Central memory CD4-positive, alpha-beta T cell (primary cell): ENCODE measurements around the gene SMARCD3.

Source experiments
- DNase-seq: peaks from one replicate; pipeline ENCODE4 v3.0.0; 2022

The SMARCD3 gene

DNA sequence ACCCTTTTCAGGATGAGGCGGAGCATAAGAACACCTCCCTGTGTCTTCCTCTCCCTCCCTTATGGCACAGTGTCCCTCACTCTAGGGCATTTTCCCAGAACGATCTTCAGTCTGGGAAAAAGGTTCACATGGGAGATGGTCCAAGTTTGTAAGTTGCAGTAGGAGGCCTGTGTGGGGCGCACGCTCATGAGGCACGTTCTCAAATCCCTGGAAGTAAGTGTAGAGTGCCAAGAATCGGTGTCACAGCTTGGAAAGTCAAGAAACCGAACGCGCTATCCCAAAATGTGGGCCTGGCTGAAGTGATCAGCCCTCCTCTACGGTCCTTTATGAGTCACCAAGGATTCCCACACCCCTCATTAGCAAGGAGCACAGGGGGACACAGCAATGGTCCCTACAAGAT lies 23.9 kb upstream of the SMARCD3 start:
- no peak for DNase-seq

DNA sequence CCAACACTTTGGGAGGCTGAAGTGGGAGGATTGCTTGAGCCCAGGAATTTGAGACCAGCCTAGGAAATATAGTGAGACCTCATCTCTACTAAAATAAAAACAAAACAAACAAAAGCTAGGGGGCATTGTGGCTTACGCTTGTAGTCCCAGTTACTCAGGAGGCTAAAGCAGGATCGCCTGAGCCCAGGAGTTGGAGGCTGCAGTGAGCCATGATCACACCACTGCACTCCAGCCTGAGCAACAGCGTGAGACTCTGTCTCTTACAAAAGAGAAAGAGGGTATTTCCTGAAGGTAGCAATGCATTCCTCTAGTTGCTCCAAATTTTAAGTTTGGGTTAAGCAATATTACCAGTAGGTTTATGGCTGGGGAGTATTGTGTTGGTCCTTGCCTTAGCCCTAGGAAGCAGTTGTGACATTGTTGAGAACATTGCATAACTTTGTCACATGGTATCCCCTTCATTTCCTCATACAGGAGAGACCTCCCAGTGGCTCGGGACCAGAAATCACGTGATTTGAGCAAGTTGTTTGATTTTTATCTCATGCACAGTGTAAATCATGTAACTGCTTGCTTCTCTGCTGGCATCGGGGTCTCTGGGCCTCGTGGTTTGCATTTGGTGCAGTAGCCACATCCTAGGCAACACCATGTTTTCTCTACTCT lies 23.3 kb upstream of the SMARCD3 start:
- DNase-seq: no peak

DNA sequence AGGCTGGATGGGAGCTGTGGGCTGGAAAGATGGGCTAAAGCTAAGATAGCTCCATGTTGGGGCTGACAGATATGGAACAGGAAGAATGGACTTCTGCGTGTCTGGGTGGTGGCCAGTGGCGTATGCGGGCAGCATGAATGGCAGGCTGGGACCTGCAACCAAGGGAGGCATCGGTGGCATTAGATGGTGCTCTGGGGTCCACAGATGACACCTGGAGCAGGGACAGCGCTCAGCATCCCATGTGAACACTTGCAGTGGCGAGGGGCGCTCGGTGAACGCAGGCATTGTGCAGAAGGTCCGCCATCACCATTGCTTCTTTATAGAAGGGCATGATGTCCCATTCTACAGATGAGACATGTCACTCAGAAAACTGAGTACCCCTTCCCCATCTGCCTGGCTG lies 21.0 kb upstream of the SMARCD3 start:
- DNase-seq: no peak

DNA sequence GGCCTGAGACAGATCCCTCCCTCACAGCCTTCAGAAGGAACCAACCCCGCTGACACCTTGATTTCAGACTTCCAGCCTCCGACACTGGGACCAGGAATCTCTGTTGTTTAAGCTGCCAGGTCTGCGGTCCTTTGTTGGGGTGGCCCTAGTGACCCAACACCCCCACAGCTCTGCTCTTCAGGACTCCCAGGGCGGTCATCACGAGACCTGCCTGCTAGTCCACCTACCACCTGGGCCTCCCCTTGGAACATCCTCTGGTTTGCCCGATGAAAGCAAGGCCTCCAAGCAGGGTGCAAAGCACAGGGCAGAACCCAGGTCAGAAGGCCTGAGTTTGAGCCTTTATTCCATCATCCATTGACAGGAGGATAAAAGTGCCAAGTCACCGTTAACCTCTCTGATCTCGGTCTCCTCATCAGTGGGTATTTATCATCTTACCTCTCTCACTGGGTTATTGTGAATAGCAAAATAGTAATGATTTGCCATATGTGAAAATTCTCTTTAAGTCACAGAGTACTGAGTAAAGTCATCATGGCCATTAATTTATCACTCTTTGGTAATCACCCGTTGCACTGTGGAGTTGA lies 16.9 kb upstream of the SMARCD3 start:
- DNase-seq: no peak

DNA sequence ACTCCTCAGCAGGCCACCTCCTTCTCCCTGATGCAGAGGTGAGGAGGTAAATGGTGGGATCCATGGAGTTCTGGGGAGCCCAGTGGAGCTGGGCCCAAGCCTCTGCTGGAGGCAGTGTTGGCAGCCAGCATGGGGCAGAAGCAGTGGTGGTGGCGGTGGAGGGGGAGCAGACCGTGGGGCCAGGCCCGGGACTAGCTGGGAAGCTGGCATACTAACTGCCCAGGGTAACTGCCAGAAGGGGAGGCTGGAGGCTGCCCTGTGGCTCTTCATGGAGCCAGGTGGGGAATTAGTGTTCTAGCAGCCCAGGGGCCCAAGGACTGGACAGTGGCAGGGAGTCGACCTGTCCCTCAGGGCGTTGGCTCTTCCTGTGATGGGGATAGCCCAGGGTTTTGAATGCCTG lies 16.1 kb upstream of the SMARCD3 start:
- DNase-seq: no peak

DNA sequence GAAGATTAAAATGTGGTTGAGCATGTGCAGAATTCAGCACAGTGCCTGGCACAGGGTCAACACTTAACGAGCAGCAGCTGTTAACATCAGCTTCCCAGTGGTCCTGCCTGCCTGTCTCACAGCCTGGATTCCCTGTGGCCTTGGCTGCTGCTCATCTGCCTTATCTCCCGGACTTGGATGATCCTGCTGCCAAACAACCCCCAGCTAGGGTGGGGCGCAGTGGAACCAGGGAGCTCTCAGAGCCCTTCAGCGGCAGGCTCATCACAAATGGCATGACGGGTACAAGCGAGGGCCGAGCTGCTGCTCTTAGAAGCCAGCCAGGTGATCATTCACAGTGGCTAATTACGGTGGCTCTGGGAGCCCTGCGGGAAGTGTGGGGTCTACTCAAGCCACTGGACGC lies 13.0 kb upstream of the SMARCD3 start:
- DNase-seq: no peak

DNA sequence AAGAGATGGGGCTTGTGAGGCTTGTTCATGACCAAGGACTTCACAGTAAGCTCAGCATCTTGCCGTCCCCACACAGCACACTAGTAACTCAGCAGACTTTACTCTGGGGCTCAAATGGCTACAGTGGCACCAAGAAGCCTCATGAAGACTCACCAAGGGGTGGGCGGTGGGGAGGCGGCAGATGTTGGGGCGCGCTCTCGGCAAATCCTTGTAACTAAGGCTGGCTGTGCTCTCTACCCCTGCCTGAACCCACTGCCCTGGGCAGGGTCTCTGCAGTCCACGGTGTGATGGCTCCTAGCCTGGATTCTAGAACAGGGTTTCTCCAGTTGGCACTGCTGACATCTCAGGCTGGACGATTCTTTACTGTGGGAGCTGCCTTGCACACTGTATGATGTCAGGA lies 12.4 kb upstream of the SMARCD3 start:
- no peak for DNase-seq

DNA sequence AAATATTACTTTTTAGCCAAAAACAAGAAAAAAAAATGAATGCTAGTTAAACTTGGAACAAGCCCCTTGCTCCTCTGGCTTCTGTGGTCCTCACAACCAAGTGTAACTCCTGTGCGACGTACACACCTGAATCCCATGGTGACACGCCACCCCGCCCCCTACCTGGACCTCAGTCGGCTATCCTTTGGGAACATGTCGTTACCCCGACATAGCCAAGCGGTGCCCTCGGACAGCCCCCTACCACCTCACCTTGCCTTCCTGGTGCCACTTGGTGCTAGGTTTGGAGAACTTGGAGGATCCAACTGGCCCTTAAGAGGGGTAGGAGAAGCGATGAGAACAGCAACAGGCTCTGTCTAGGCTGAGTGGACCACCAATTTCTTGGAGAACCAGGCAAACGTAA lies 12.0 kb upstream of the SMARCD3 start:
- DNase-seq: no peak

DNA sequence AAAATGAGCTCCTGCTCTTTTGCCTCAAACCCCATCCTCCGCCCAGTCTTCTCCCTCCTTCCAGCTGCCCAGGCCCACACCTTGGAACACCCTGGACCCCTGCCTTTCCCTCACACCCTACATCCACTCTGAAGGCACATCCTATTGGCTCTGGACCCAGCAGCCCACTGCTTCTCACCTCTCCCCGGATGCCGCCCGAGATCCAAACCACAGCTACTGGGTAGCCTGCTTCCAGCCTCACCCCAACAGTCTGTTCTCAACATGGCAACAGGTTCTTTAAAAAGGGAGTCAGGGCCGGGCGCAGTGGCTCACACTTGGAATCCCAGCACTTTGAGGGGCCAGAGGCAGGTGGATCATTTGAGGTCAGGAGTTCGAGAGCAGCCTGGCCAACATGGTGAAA lies 9.5 kb upstream of the SMARCD3 start:
- DNase-seq: no peak

DNA sequence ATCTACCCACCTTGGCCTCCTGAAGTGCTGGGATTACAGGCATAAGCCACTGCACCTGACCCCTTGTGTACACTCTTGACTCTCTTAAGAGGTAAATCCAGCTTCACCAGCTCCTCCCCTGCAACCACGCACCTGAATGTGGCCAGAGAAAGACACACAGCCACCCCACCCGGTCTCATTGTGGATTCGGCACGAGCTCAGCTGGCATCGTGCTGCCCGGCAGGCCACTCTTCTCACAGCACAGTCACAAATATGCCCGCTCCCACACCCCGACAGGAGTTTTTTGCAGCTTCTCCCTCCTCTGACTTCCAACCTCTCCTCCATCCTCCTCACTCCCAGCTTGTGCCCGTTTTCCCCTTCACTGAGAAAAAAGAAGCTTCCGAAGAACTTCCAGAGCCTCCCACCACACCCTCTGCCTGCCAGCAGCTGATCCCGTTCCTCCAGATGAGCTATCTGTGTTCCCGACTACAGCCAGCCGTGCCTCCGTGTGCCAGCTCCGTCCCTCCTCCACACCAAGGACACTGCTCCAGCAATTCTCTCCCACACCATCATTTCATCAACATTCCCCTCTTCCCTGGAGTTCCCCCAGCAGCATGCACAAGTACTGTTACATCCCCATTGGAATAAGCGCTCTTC lies 8.0 kb upstream of the SMARCD3 start:
- no peak for DNase-seq

DNA sequence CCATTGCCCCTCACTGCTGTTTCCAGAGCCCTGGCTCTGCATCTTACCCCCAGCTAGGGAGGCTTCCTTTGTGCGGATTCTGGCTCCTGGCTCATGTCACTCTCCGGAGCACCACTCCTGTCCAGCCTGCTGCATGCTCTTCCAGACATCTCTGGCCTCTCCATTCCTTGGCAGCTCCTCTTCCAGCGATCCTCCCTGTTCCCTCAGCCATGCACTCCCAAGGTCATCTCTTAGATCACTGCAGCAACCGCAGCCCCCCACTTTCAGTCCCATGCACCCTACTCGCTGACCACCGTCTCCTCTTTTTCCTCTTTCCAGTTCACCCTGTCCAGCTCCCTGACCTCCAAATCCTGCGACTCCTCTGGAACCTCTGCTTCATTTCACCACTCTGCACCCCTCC lies 6.9 kb upstream of the SMARCD3 start:
- DNase-seq: no peak

DNA sequence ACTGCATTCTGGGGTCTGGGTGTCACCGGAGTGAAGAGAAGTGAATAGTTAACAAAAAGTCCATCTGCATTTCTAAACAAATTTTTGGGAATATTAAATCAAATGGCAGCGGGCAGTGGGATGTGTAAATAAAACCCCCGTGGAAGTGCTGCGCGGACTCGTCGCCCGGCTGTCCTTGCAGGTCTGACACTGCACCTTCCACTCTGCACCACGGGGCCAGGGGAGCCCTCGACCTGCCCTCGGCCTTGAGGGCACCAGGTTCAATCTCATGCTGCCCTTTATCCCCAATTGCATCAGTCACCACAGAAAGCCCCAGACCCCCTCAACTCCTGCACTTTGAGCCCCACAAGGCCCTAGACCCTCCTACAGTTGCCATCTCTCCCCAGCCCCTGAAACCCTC lies 6.4 kb upstream of the SMARCD3 start:
- DNase-seq: no peak

DNA sequence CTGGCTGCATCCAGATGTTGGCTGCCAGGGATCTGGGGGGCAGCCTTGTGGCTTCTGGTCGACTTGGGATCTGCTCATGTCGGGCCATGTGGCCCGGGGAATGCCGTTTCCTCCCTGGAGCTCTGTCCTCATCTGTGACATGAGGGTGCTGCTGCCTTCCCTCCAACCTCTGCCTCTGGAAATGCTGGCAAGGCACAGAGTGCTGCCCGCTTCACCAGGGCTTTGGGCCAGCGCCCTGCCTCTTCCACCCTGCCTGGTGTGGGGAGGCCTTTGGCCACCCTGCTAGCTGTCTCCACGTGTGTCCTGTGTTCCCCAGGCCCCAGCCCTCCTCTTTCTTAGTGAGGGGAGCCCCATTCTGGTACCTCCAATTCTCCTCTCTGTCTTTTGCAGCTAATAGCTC lies 5.8 kb upstream of the SMARCD3 start:
- DNase-seq: no peak

DNA sequence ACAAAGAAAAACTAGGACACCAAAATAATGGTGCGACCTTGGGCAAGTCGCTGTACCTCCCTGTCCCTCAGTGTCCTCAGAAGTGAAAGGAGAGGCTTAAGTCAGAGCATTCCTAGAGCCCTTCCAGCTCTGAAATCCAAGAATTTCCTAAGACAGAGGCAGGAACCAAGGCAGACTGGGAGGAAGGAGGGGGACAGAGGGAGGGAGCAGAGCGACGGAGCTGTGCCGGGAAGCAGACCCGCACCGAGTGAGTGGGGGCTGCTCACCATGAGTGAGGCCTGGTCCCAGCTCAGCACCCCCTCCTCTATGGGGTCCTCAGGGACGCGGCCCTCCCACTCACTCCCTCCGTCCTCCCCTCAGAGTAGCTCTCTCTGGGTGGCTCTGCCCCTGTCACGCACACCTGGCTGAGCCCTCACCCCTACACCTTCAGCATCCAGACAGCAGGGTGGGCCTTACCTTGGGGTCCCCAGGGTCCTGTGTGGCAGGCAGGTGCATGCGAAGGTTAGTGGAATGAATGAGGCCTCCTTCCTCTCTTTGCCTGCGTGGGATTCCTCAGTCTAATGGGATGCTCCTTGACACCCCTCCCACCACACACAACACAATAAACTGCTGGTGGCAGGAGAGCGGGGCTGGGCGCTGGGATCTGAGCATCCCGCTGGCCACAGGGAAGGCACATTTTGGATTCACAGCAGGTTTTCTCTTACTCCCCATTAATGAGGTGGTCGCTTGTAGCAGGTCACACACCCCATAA lies 4.6 kb upstream of the SMARCD3 start:
- no peak for DNase-seq

DNA sequence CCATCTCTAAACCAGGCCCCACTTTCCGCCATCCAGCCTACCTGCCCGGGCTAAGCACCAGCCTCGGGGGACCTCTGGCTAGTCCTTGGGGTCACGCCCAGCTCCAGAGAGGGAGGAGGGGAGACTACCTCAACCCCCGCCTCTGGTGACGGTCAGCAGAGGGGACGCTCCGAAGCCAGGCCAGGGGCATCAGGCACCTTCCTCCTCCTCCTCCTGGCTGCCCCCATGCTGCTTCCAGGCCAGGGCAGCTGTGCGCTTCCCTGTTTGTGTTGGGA lies 4.0 kb upstream of the SMARCD3 start:
- DNase-seq: no peak

DNA sequence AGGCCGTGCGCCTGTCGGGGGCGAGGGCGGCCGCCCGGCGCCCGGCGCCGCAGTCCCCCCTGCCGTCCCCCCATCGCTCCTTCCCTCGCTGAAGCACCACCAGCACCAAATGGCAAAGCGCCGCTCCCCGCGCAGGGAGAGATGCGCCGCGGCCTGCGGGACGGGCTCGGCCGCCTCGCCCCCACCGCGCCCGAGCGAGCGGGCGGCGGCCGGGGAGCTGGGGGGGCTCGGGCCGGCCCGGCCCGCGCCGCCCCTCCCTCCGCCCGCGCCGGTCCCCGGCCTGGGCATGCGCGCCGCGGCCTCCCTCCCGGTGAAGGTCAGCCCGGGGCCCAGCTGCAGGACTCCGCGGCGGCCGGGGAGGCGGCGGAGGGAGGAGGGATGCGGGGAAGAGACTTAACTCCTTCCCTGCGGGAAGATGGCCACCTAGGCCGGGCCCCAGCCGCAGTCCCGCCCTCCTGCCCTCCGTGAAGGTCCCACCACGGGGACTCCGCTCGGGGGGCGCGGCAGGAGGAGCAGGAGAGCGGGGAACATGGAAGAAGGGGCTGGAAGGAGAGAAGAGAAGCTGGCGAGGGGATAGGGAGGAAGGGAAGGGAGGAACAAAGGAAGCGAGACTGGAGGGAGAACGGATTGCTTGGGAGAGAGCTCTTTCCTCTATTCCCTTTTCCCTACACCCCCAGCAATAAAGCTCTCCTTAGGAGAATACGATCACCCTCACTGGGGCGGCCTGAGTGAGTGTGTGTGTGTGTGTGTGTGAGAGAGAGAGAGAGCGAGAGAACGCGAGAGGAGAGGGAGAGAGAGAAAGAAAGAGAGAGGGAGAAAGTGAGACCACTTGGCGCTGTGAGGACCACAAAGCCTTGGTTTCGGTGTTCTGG lies 3.4 kb upstream of the SMARCD3 start:
- DNase-seq: no peak

DNA sequence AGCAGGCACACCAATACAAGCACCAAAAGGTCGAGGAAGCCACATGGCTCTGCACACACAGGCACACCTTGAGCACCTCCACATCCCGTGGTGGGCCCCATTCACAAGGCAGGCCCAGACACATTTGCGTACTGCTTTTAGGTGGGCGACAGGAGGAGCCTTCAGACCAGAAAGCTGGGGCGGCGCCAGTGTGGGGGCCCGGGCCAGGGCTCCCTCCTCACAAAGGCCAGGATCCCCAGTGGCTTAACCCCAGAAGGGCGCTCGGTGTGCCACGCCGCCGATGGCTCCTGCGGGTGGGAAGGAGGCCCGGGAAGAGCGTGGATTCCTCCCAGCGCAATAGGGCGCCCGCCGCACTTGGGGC lies 2.8 kb upstream of the SMARCD3 start:
- DNase-seq: no peak

DNA sequence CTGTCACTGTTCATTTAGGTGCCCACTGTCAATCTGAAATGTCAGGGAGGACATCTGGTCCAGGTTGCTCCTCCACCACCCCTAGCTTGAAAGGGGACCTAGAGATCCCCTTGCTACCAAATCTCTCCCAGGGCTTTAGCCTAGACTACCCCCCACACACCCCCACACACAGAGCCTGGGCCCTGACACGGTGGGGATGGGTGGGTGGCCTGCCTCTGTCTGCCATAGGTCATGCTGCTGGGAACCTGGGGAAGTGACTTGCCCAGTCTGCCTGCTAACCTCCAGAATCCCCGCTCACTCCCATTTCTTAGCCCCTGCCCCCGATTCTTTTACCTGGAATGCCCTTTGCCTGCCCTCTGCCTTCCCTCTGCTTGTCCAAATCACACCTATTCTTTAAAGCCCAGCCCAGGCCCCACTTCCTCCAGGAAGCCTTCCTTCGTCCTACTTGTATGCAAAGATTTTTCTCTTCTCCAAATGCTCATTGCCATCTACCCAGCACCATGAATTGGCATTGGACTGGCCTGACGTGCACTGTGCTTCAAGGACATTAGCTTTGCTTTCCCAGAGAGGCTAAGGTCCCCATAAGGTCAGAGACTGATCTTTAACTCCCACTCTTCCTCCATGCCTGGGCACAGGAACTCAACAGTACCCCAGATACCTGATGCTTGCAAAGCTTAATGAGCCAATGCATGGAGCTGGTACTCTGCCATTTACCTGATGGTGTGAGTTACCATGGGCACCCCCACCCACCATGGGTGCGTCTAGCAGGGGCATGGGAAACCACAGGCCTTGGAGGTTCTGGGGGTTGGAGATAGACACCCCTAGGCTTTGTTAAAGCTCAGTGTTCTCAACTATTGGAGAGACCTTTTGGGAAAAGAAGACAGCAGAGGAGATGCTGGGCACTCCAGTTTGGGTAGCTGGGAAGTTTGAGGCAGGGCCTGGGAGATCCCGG lies 2.0 kb upstream of the SMARCD3 start:
- DNase-seq: no peak

DNA sequence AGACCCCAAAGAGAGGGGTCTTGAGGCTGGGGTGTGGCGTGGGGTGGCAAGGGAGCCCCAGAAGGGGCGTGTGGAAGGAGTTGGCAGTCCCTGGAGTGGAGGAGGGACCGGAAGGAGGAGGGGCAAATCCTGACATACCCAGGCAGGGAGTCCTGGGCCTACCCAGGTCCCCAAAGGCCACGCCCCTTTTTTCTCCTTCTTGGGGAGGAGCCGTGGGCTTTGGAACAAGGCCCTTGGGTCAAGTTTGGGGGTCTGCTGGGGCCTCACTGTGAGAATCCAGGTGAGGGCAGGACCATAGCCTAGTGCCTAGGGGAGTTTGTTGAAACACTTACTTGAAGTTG lies 1.2 kb upstream of the SMARCD3 start:
- no peak for DNase-seq

DNA sequence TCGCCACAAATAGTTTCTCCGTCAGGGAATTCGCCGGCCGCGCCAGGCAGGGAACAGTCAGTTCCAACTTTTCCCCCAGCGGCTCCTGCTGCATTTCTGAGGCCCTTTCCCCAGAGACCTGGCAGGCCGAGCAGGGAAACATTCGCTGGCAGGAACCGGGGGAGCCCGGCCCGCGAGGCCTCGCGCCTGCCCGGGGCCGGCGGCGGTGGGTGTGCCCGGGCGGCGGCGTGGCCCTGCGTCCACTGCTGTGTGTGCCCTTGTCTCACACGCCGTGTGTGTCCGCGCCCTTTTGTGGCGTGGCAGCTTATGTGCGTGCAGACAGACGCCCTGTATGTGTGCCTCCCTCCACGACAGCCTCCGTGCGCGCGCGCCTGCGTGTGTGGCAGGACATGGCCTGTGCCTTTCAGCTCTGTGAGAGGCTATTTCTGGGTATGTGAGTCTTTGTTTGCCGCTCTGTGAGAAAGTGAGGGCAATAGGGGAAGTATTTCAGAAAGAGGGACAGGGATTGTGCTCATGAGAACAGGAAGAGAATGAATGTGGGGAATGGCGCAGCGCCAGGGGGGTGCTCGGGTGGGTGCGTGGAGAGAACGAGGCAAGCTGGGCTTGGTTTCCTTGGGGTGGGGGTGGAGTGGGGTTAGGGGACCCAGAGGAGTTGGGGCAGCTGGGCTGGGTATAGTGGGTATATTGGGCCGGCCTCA lies 689 bp upstream of the SMARCD3 start:
- peak; percentile 26 for DNase-seq

DNA sequence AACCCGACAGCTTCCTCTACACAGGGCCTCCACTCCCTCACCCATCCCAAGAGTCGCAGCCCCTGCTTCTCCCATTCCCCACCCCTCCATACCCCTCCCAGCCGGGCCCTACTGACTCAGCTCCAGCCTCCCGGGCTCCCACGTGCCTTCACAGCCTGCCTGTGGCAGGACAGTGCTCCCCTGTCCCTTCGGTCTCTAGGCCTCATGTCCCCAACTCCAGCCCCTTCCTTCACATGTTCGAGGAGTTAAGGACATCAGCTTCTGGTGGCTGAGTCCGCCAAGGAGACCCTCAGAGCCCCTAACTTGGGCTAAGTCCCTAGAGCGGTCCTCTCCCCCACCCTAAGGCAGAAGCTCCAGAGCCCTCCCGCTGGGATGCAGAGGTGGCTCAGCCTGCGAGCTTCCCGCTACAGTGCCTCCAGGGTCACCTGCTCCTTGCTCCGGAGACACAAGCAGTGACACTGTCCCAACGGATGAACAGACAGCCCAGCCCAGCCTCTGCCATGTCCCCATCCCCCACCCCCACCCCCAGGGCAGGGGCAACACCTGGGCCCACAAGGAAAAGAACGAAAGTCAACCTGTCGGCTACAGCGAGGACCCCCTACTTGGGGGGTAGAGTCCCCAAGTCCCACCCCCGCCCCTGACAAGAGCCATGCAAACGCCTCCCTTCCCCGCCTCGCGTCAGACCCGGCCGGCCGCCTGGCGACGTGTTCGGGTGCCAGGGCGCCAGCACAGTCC lies 716 bp downstream of the SMARCD3 start:
- DNase-seq: no peak
